HepG2 (cell line): Measurements from ENCODE around the gene CLCC1. TPM values are rescaled to one million over a fixed set of nuclear protein-coding genes. Genes with fewer than 3 reads are reported as not detected.

Experiments
- CHD2 ChIP-seq: IDR thresholded peaks from 2 replicates; pipeline ENCODE4 v1.6.1; 2011; ENCODE audit warnings: low read depth, low read length, improper control_type of control experiment
- HOXD1 ChIP-seq: sonication (generic); formaldehyde crosslinking; IDR thresholded peaks from 2 replicates; pipeline ENCODE4 v1.5.0; 2020; ENCODE audit warnings: missing genetic modification reagents
- NAIF1 ChIP-seq: sonication (generic); formaldehyde crosslinking; IDR thresholded peaks from 2 replicates; pipeline ENCODE4 v1.5.0; 2020; ENCODE audit warnings: mild to moderate bottlenecking, missing genetic modification reagents, borderline replicate concordance
- NFYC ChIP-seq: IDR thresholded peaks from 2 replicates; pipeline ENCODE4 v1.6.1; 2016; ENCODE audit warnings: missing genetic modification reagents, missing compliant biosample characterization
- RARA ChIP-seq: IDR thresholded peaks from 2 replicates; pipeline ENCODE4 v1.6.1; 2016; ENCODE audit warnings: missing genetic modification reagents, missing compliant biosample characterization
- RERE ChIP-seq: IDR thresholded peaks from 2 replicates; pipeline ENCODE4 v1.6.1; 2016; ENCODE audit warnings: low read depth, missing genetic modification reagents, missing compliant biosample characterization
- SRSF9 ChIP-seq: fragments of 200-400 bp; formaldehyde crosslinking; IDR thresholded peaks from 2 replicates; pipeline ENCODE4 v1.6.1; 2018; ENCODE audit warnings: borderline replicate concordance, mild to moderate bottlenecking, low read depth, low read length; ENCODE audit not compliant: insufficient read depth, poor library complexity, severe bottlenecking
- YY1 ChIP-seq: IDR thresholded peaks from 2 replicates; pipeline ENCODE4 v1.6.1; 2011; ENCODE audit warnings: low read length, low read depth, moderate library complexity, mild to moderate bottlenecking; ENCODE audit not compliant: insufficient read depth, insufficient replicate concordance
- ZBED4 ChIP-seq: sonication (generic); formaldehyde crosslinking; IDR thresholded peaks from 2 replicates; pipeline ENCODE4 v1.4.0; 2020; ENCODE audit warnings: missing genetic modification reagents, borderline replicate concordance
- ZBTB38 ChIP-seq: sonication (generic); formaldehyde crosslinking; IDR thresholded peaks from 2 replicates; pipeline ENCODE4 v1.5.1; 2020; ENCODE audit warnings: mild to moderate bottlenecking, missing genetic modification reagents
- ZBTB7A ChIP-seq: sonication (generic); formaldehyde crosslinking; IDR thresholded peaks from 2 replicates; pipeline ENCODE4 v1.8.0; 2022; ENCODE audit warnings: mild to moderate bottlenecking, missing genetic modification reagents
- ZC3H13 ChIP-seq: sonication (generic); formaldehyde crosslinking; IDR thresholded peaks from 2 replicates; pipeline ENCODE4 v1.8.1; 2023; ENCODE audit warnings: mild to moderate bottlenecking, missing genetic modification reagents, moderate library complexity
- ZNF251 ChIP-seq: sonication (generic); formaldehyde crosslinking; IDR thresholded peaks from 2 replicates; pipeline ENCODE4 v1.9.0; 2021; ENCODE audit warnings: mild to moderate bottlenecking, missing genetic modification reagents
- ZNF510 ChIP-seq: sonication (generic); formaldehyde crosslinking; IDR thresholded peaks from 2 replicates; pipeline ENCODE4 v1.4.0; 2020; ENCODE audit warnings: low read depth, mild to moderate bottlenecking, missing genetic modification reagents
- ZNF549 ChIP-seq: sonication (generic); formaldehyde crosslinking; IDR thresholded peaks from 2 replicates; pipeline ENCODE4 v1.5.0; 2020; ENCODE audit warnings: missing genetic modification reagents
- ZNF556 ChIP-seq: sonication (generic); formaldehyde crosslinking; IDR thresholded peaks from 2 replicates; pipeline ENCODE4 v1.4.0; 2020; ENCODE audit warnings: mild to moderate bottlenecking, missing genetic modification reagents, borderline replicate concordance
- ZNF747 ChIP-seq: sonication (generic); formaldehyde crosslinking; IDR thresholded peaks from 2 replicates; pipeline ENCODE4 v1.8.1; 2023; ENCODE audit warnings: missing genetic modification reagents, mild to moderate bottlenecking, borderline replicate concordance
- ZNF773 ChIP-seq: sonication (generic); formaldehyde crosslinking; IDR thresholded peaks from 2 replicates; pipeline ENCODE4 v1.4.0; 2020; ENCODE audit warnings: missing genetic modification reagents, borderline replicate concordance
- polyA plus RNA-seq, 8 experiments: library from polyadenylated mRNA; depleted of rRNA in 3 of 8; stranded (reverse) in 7 of 8; unstranded in 1 of 8; fragments of >200 nt; fragmentation: Illumina TruSeq in 4 of 8; extraction: Trizol in 4 of 8; gene quantifications; 2 replicates each; pipeline versions ENCODE4 v1.2.1 to v1.2.3, GENCODE V29; 2011 to 2016; ENCODE audit warnings: low read depth in 4 of 8, missing spikeins in 1 of 8, mixed read lengths in 1 of 8; ENCODE audit not compliant: insufficient read depth in 1 of 8
- total RNA-seq, 5 experiments: library from RNA; depleted of rRNA; stranded (reverse); fragments of >200 nt; fragmentation: Illumina TruSeq; extraction: Trizol; gene quantifications; 2 replicates each; pipeline ENCODE4 v1.2.3, GENCODE V29; 2016; ENCODE audit warnings: low read depth in 1 of 5
- TF ChIP-seq, protein P1 (sequence below): sonication (generic); formaldehyde crosslinking; IDR thresholded peaks from 2 replicates; pipeline ENCODE4 v1.8.0; 2022; ENCODE audit warnings: low read depth, missing genetic modification reagents

CLCC1 gene
- total and polyA plus RNA-seq, 2 of the 13 experiments (the other 11 are each of a cell fraction or from before 2014, with no cell fraction given) = 16.0 to 25.8 TPM

- TF ChIP-seq ZC3H13 (CRISPR knock-in tag) = peak; percentile 38; the same call in 1 of the 2 replicates
- peak; percentile 71; the same call in 1 of the 2 replicates for TF ChIP-seq RERE (CRISPR knock-in tag)
- no peak for TF ChIP-seq CHD2
- peak; percentile 72 for TF ChIP-seq YY1
- no peak for TF ChIP-seq ZNF747
- TF ChIP-seq NFYC (CRISPR knock-in tag) = peak; percentile 75
- TF ChIP-seq SRSF9 = no peak
- TF ChIP-seq, protein P1, sequence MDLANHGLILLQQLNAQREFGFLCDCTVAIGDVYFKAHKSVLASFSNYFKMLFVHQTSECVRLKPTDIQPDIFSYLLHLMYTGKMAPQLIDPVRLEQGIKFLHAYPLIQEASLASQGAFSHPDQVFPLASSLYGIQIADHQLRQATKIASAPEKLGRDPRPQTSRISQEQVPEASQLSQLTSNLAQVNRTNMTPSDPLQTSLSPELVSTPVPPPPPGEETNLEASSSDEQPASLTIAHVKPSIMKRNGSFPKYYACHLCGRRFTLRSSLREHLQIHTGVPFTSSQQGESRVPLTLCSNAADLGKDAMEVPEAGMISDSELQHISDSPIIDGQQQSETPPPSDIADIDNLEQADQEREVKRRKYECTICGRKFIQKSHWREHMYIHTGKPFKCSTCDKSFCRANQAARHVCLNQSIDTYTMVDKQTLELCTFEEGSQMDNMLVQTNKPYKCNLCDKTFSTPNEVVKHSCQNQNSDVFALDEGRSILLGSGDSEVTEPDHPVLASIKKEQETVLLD (CRISPR knock-in tag) = peak; percentile 64
- TF ChIP-seq RARA (CRISPR knock-in tag) = peak; percentile 15; the same call in 1 of the 2 replicates
- 0 out of 2 replicates have a peak, but pooled peaks have one; percentile 16 for TF ChIP-seq ZNF556 (CRISPR knock-in tag)
- TF ChIP-seq ZBED4 = peak; percentile 52; the same call in 1 of the 2 replicates
- TF ChIP-seq ZBTB7A (CRISPR knock-in tag) = 0 out of 2 replicates have a peak, but pooled peaks have one; percentile 66
- no peak for TF ChIP-seq HOXD1
- TF ChIP-seq NAIF1 (CRISPR knock-in tag) = no peak
- peak; percentile 88 for TF ChIP-seq ZBTB38
- peak; percentile 54; the same call in 1 of the 2 replicates for TF ChIP-seq ZNF510
- TF ChIP-seq ZNF251 (CRISPR knock-in tag) = no peak
- TF ChIP-seq ZNF773 (CRISPR knock-in tag) = peak; percentile 65; the same call in 1 of the 2 replicates
- no peak for TF ChIP-seq ZNF549
These were observed at the start of gene CLCC1 (continued) for GRCh38 chr1:108963052-108963686.
